A204.1 (cell line): ENCODE data around the gene MMP2.

Experiments used
- FAIRE-seq: peaks from 2 replicates; lab custom pipeline; 2012; peaks lifted over from hg19 to GRCh38; lab: Jason Lieb, UNC

The MMP2 gene

GRCh38 chr16:55515111-55515510 lies 36.1 kb downstream of the MMP2 start:
- FAIRE-seq, result no peak

- no peak for FAIRE-seq
Measured at GRCh38 chr16:55521792-55522191, 42.8 kb downstream of the MMP2 start.

- no peak for FAIRE-seq
Measured at GRCh38 chr16:55526441-55526840, 47.4 kb downstream of the MMP2 start.

- no peak for FAIRE-seq
Measured at GRCh38 chr16:55527885-55528284, 48.9 kb downstream of the MMP2 start.

- FAIRE-seq, result no peak
Measured at GRCh38 chr16:55529018-55529417, 50.0 kb downstream of the MMP2 start.

- FAIRE-seq, result no peak
Measured at GRCh38 chr16:55530316-55530856, 51.4 kb downstream of the MMP2 start.

- FAIRE-seq, result no peak
Measured at GRCh38 chr16:55532227-55532626, 53.2 kb downstream of the MMP2 start.

GRCh38 chr16:55534756-55535155 lies 55.8 kb downstream of the MMP2 start:
- no peak for FAIRE-seq

- FAIRE-seq, result no peak
Measured at GRCh38 chr16:55539049-55539448, 60.1 kb downstream of the MMP2 start.

- FAIRE-seq, result no peak
Measured at GRCh38 chr16:55539488-55539887, 60.5 kb downstream of the MMP2 start.

- no peak for FAIRE-seq
Measured at GRCh38 chr16:55540221-55540620, 61.2 kb downstream of the MMP2 start.

- no peak for FAIRE-seq
Measured at GRCh38 chr16:55542459-55543082, 63.6 kb downstream of the MMP2 start.

- peak; percentile 95 for FAIRE-seq
Measured at GRCh38 chr16:55543472-55543871, 64.5 kb downstream of the MMP2 start.

GRCh38 chr16:55552621-55553020 lies 73.6 kb downstream of the MMP2 start:
- no peak for FAIRE-seq

- FAIRE-seq, result no peak
Measured at GRCh38 chr16:55555436-55555835, 76.4 kb downstream of the MMP2 start.
